ENCODE measurements around the gene RAB9A.

RAB9A gene

GRCh38 chrX:13752141-13752540 lies 63.2 kb downstream of the RAB9A start:
- DNase-seq = no peak

GRCh38 chrX:13752646-13753045 lies 63.7 kb downstream of the RAB9A start:
- DNase-seq = no peak

GRCh38 chrX:13754765-13755164 lies 65.8 kb downstream of the RAB9A start:
- no peak for DNase-seq

GRCh38 chrX:13755254-13755653 lies 66.3 kb downstream of the RAB9A start:
- DNase-seq = no peak

- DNase-seq = no peak
These were observed 67.5 kb downstream of the RAB9A start for GRCh38 chrX:13756381-13756780.

- DNase-seq = no peak
These were observed 70.3 kb downstream of the RAB9A start for GRCh38 chrX:13759152-13759718.

All from amniotic stem cell (primary cell).